ENCODE results near the gene HES3. TPM values are rescaled to one million over a fixed set of nuclear protein-coding genes. Genes with fewer than 3 reads are reported as not detected.

Gene HES3
- total and polyA plus RNA-seq, 2 of the 4 experiments (the other 2 are of a cell fraction): not detected

- Histone ChIP-seq H3K27ac (ENCODE audit: insufficient read depth, low read length) (no peak overlapping the region), H3K9ac (ENCODE audit: low read depth, low read length) (no peak overlapping the region), H3K4me3 (ENCODE audit: insufficient read depth, low read depth, low read length) (no peak overlapping the region), H3K36me3 (ENCODE audit: control insufficient read depth, insufficient read depth, low read length) (no peaks in the 10 kb centered on the region), H4K20me1 (ENCODE audit: insufficient read depth, low read length) (no peaks in the 10 kb centered on the region; the same call in 1 of the 2 replicates), H3K18ac (ENCODE audit: low read depth, low read length) (no peak overlapping the region), H3K4ac (ENCODE audit: low read depth, low read length) (no peak overlapping the region), H3K9me3 (ENCODE audit: control insufficient read depth, insufficient read depth, low read length) (no peaks in the 10 kb centered on the region), H2AFZ (replicated peaks; ENCODE audit: low read length, poor library complexity) (no peak overlapping the region), H3K27me3 (ENCODE audit: control insufficient read depth, insufficient read depth, low read length) (no peaks in the 10 kb centered on the region), H3K9me1 (ENCODE audit: insufficient read depth, low read length) (peaks cover 6% of the 10 kb centered on the region; the same call in 1 of the 2 replicates), H3K79me1 (ENCODE audit: low read depth in 1 of 2, low read length in 2 of 2) (peaks cover 0 to 16% of the 10 kb centered on the region in 2 experiments; a peak in 2 of 4 replicates), H4K5ac (ENCODE audit: low read depth, low read length) (no peak overlapping the region), H3K14ac (replicated peaks; ENCODE audit: low read depth, low read length) (no peak overlapping the region), H3K4me1 (ENCODE audit: control insufficient read depth, insufficient read depth, low read length) (peaks cover 14% of the 10 kb centered on the region), H4K8ac (ENCODE audit: low read depth in 2 of 2, low read length in 2 of 2) (no peak overlapping the region), H3K4me2 (ENCODE audit: low read depth, low read length) (no peak overlapping the region), H2BK5ac (ENCODE audit: low read depth, low read length, poor library complexity, severe bottlenecking) (no peak overlapping the region), H2BK20ac (ENCODE audit: low read depth, low read length) (no peak overlapping the region), H2AK5ac (ENCODE audit: low read depth, low read length) (no peak overlapping the region), H3K23ac (ENCODE audit: low read depth, low read length) (no peak overlapping the region), H2BK15ac (ENCODE audit: low read depth, low read length) (no peak overlapping the region), H4K91ac (ENCODE audit: insufficient read depth, low read depth, low read length) (no peak overlapping the region), H3K56ac (ENCODE audit: extremely low read depth, insufficient read depth, low read length) (no peak overlapping the region), H2BK120ac (ENCODE audit: low read depth, low read length) (no peak overlapping the region), H2AK9ac (replicated peaks; ENCODE audit: low read depth, low read length, poor library complexity) (no peak overlapping the region)
- no TSS peak for BruUV-seq (replicated peaks)
- CTCF ChIA-PET: no interaction called here
- intact Hi-C loops (cut with micrococcal nuclease): no loop called here
- POLR2A ChIA-PET (ENCODE audit: unreplicated experiment): no interaction called here
- dilution Hi-C loops (cut with HindIII; ENCODE audit: low sequenced_read_pairs, unreplicated experiment): no loop called here
- no peak for ATAC-seq (ENCODE audit: low read depth)
- DNase-seq: no peak
- 79% methylated on average over 8 of the region's 9 CpGs; no CpG with 5 or more reads in 1 of the 2 experiments for WGBS, 2 experiments (ENCODE audit: extremely low coverage in 2 of 2, insufficient read length in 1 of 2)
- in situ Hi-C loops (cut with MboI; ENCODE audit: low sequenced_read_pairs): no loop called here
- no peak for TF ChIP-seq RCOR1 (IDR thresholded peaks at IDR 0.05; ENCODE audit: insufficient replicate concordance, low read length)
- no peak for TF ChIP-seq NFE2L2 (IDR thresholded peaks at IDR 0.05; ENCODE audit: low read depth, low read length)
- no peak for TF ChIP-seq FOS (IDR thresholded peaks at IDR 0.05; ENCODE audit: low read depth, low read length)
- no peak for TF ChIP-seq POLR2A (IDR thresholded peaks at IDR 0.05; ENCODE audit: low read depth, low read length)
- no peak for TF ChIP-seq CEBPB (IDR thresholded peaks at IDR 0.05; ENCODE audit: low read depth, low read length)
- TF ChIP-seq MXI1 (IDR thresholded peaks at IDR 0.05; ENCODE audit: borderline replicate concordance, low read depth, low read length): no peak
- no peak for TF ChIP-seq CHD1 (IDR thresholded peaks at IDR 0.05; ENCODE audit: low read depth, low read length)
- TF ChIP-seq USF2 (IDR thresholded peaks at IDR 0.05; ENCODE audit: low read depth, low read length): no peak
- TF ChIP-seq, protein P1, sequence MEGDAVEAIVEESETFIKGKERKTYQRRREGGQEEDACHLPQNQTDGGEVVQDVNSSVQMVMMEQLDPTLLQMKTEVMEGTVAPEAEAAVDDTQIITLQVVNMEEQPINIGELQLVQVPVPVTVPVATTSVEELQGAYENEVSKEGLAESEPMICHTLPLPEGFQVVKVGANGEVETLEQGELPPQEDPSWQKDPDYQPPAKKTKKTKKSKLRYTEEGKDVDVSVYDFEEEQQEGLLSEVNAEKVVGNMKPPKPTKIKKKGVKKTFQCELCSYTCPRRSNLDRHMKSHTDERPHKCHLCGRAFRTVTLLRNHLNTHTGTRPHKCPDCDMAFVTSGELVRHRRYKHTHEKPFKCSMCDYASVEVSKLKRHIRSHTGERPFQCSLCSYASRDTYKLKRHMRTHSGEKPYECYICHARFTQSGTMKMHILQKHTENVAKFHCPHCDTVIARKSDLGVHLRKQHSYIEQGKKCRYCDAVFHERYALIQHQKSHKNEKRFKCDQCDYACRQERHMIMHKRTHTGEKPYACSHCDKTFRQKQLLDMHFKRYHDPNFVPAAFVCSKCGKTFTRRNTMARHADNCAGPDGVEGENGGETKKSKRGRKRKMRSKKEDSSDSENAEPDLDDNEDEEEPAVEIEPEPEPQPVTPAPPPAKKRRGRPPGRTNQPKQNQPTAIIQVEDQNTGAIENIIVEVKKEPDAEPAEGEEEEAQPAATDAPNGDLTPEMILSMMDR (conservative IDR thresholded peaks at IDR 0.05; ENCODE audit: low read depth, low read length): no peak
- TF ChIP-seq, protein P2, sequence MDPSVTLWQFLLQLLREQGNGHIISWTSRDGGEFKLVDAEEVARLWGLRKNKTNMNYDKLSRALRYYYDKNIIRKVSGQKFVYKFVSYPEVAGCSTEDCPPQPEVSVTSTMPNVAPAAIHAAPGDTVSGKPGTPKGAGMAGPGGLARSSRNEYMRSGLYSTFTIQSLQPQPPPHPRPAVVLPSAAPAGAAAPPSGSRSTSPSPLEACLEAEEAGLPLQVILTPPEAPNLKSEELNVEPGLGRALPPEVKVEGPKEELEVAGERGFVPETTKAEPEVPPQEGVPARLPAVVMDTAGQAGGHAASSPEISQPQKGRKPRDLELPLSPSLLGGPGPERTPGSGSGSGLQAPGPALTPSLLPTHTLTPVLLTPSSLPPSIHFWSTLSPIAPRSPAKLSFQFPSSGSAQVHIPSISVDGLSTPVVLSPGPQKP (IDR thresholded peaks at IDR 0.05; ENCODE audit: borderline replicate concordance, low read depth, low read length): no peak
- TF ChIP-seq RFX5 (IDR thresholded peaks at IDR 0.05; ENCODE audit: low read depth, low read length): no peak
- TF ChIP-seq BHLHE40 (IDR thresholded peaks at IDR 0.05; ENCODE audit: low read depth, low read length): no peak
Observed at GRCh38 chr1:6278263-6278662, 34.3 kb downstream of the HES3 start.

Data from IMR-90 (cell line).